GM12878 (cell line): ENCODE results near the gene HYDIN. TPM values are rescaled to one million over a fixed set of nuclear protein-coding genes. Genes with fewer than 3 reads are reported as not detected.

ENCODE experiments used
- BHLHE40 ChIP-seq, 2 experiments: fragments of 450-650 bp in 1 of 2; IDR thresholded peaks; 2 replicates each; pipeline ENCODE4 v1.6.1; 2011 to 2017; ENCODE audit warnings: low read depth in 2 of 2, borderline replicate concordance in 1 of 2, improper control_type of control experiment in 1 of 2, low read length in 1 of 2, mild to moderate bottlenecking in 1 of 2
- BMI1 ChIP-seq: fragments of 450-650 bp; IDR thresholded peaks from 2 replicates; pipeline ENCODE4 v1.6.1; 2016; ENCODE audit warnings: mild to moderate bottlenecking, moderate library complexity, borderline replicate concordance
- E2F8 ChIP-seq: fragments of 450-650 bp; IDR thresholded peaks from 2 replicates; pipeline ENCODE4 v1.6.1; 2018; ENCODE audit warnings: mild to moderate bottlenecking, low read depth, moderate library complexity; ENCODE audit not compliant: partially characterized antibody
- EED ChIP-seq: sonication (generic); IDR thresholded peaks from 2 replicates; pipeline ENCODE4 v1.6.1; 2016; ENCODE audit warnings: antibody characterized with exemption, low read depth
- EGR1 ChIP-seq, 2 experiments: IDR thresholded peaks; 1 replicate in 1 of 2; 2 replicates in 1 of 2; pipeline ENCODE4 v1.6.1; 2011 to 2012; ENCODE audit warnings: low read depth in 2 of 2, low read length in 2 of 2, borderline replicate concordance in 1 of 2, mild to moderate bottlenecking in 1 of 2, moderate library complexity in 1 of 2
- FOXM1 ChIP-seq: IDR thresholded peaks from 2 replicates; pipeline ENCODE4 v1.6.1; 2012; ENCODE audit warnings: low read depth, mild to moderate bottlenecking, inconsistent platforms, low read length, moderate library complexity
- HSF1 ChIP-seq: fragments of 150-350 bp; IDR thresholded peaks from 2 replicates; pipeline ENCODE4 v1.6.1; 2014; ENCODE audit warnings: mild to moderate bottlenecking, low read depth, low read length
- IRF3 ChIP-seq: fragments of 450-650 bp; IDR thresholded peaks from 2 replicates; pipeline ENCODE4 v1.6.1; 2014; ENCODE audit warnings: mild to moderate bottlenecking
- JUND ChIP-seq: IDR thresholded peaks from 2 replicates; pipeline ENCODE4 v1.6.1; 2012; ENCODE audit warnings: low read depth, mild to moderate bottlenecking, low read length, improper control_type of control experiment, moderate library complexity
- MEF2A ChIP-seq: IDR thresholded peaks from 2 replicates; pipeline ENCODE4 v1.6.1; 2011; ENCODE audit warnings: low read depth, mild to moderate bottlenecking, low read length, moderate library complexity; ENCODE audit not compliant: insufficient read depth
- MLLT1 ChIP-seq: fragments of 450-650 bp; IDR thresholded peaks from 2 replicates; pipeline ENCODE4 v1.6.1; 2016; ENCODE audit warnings: mild to moderate bottlenecking
- MXI1 ChIP-seq: fragments of 150-350 bp; IDR thresholded peaks from 2 replicates; pipeline ENCODE4 v1.6.1; 2011; ENCODE audit warnings: low read depth, mild to moderate bottlenecking, inconsistent platforms, low read length, improper control_type of control experiment
- PBX3 ChIP-seq: IDR thresholded peaks from 2 replicates; pipeline ENCODE4 v1.6.1; 2011; ENCODE audit warnings: mild to moderate bottlenecking, low read depth, low read length, moderate library complexity; ENCODE audit not compliant: insufficient replicate concordance
- PKNOX1 ChIP-seq: fragments of 450-650 bp; IDR thresholded peaks from 2 replicates; pipeline ENCODE4 v1.6.1; 2016; ENCODE audit warnings: mild to moderate bottlenecking
- RAD21 ChIP-seq: IDR thresholded peaks from 2 replicates; pipeline ENCODE4 v1.6.1; 2011; ENCODE audit warnings: mild to moderate bottlenecking, low read depth, low read length, moderate library complexity; ENCODE audit not compliant: insufficient read depth
- RAD51 ChIP-seq: fragments of 450-650 bp; IDR thresholded peaks from 2 replicates; pipeline ENCODE4 v1.6.1; 2016; ENCODE audit warnings: moderate library complexity, mild to moderate bottlenecking, inconsistent platforms
- SIX5 ChIP-seq: IDR thresholded peaks from 2 replicates; pipeline ENCODE4 v1.6.1; 2011; ENCODE audit warnings: mild to moderate bottlenecking, low read depth, low read length, moderate library complexity; ENCODE audit not compliant: severe bottlenecking
- STAT1 ChIP-seq: fragments of 450-650 bp; conservative IDR thresholded peaks from 2 replicates; pipeline ENCODE4 v1.6.1; 2014; ENCODE audit warnings: antibody characterized with exemption, mild to moderate bottlenecking
- ZNF24 ChIP-seq: fragments of 450-650 bp; IDR thresholded peaks from 2 replicates; pipeline ENCODE4 v1.6.1; 2017; ENCODE audit warnings: antibody characterized with exemption, mild to moderate bottlenecking
- polyA plus RNA-seq, 11 experiments: library from polyadenylated mRNA; depleted of rRNA in 4 of 11; unstranded in 6 of 11; stranded (reverse) in 5 of 11; fragments of >200 nt; fragmentation: Nextera tagmentation in 4 of 11; fragmentation: Illumina TruSeq in 1 of 11; extraction: Ambion mirVana in 4 of 11; extraction: Trizol in 1 of 11; gene quantifications; 1 replicate in 1 of 11; 2 replicates in 10 of 11; pipeline versions ENCODE4 v1.2.1 to v1.2.3, GENCODE V29; 2011 to 2016; ENCODE audit warnings: inconsistent platforms in 2 of 11, missing spikeins in 2 of 11, low read depth in 1 of 11
- total RNA-seq, 4 experiments: library from RNA; depleted of rRNA in 3 of 4; stranded (reverse); fragments of >200 nt in 3 of 4; fragmentation: Illumina TruSeq in 1 of 4; extraction: Trizol in 1 of 4; gene quantifications; 2 replicates each; pipeline versions ENCODE4 v1.2.1 to v1.2.3, GENCODE V29; 2013 to 2021

The HYDIN gene
- total and polyA plus RNA-seq, 10 of the 15 experiments (the other 5 are each of a cell fraction or from before 2014, with no cell fraction given) = 0.01 to 0.30 (median 0.10) TPM; not detected in 7

GRCh38 chr16:70770626-70771552, 459.6 kb downstream of the HYDIN start (continued):
- no peak for TF ChIP-seq MLLT1
- TF ChIP-seq SIX5 = no peak
- TF ChIP-seq EGR1 (IDR thresholded peaks at IDR 0.05; ENCODE audit: borderline replicate concordance in 1 of 2, low read depth in 2 of 2, low read length in 2 of 2) = no peak
- TF ChIP-seq EED = no peak
- no peak for TF ChIP-seq RAD51
- no peak for TF ChIP-seq BHLHE40 (IDR thresholded peaks at IDR 0.05; ENCODE audit: borderline replicate concordance in 1 of 2, low read depth in 2 of 2, low read length in 1 of 2)
- TF ChIP-seq FOXM1 = no peak
- TF ChIP-seq ZNF24 = no peak
- TF ChIP-seq STAT1 = 0 out of 2 replicates have a peak, but pooled peaks have one; percentile 42
- peak; percentile 22 for TF ChIP-seq PBX3
- TF ChIP-seq MEF2A = no peak
- TF ChIP-seq MXI1 = no peak
- no peak for TF ChIP-seq BMI1
- TF ChIP-seq E2F8 = no peak
- peak; percentile 78 for TF ChIP-seq RAD21
- TF ChIP-seq JUND = no peak
- no peak for TF ChIP-seq HSF1
- peak; percentile 28; the same call in 1 of the 2 replicates for TF ChIP-seq PKNOX1
- TF ChIP-seq IRF3 = no peak
